ENCODE measurements around the gene PON3.

GRCh38 chr7:95394370-95394769 is 1.8 kb downstream of the PON3 start:
- TF ChIP-seq POLR2A (IDR thresholded peaks at IDR 0.05) (no peak), EP300 (IDR thresholded peaks at IDR 0.05) (no peak)
- TF ChIP-seq, protein P1, sequence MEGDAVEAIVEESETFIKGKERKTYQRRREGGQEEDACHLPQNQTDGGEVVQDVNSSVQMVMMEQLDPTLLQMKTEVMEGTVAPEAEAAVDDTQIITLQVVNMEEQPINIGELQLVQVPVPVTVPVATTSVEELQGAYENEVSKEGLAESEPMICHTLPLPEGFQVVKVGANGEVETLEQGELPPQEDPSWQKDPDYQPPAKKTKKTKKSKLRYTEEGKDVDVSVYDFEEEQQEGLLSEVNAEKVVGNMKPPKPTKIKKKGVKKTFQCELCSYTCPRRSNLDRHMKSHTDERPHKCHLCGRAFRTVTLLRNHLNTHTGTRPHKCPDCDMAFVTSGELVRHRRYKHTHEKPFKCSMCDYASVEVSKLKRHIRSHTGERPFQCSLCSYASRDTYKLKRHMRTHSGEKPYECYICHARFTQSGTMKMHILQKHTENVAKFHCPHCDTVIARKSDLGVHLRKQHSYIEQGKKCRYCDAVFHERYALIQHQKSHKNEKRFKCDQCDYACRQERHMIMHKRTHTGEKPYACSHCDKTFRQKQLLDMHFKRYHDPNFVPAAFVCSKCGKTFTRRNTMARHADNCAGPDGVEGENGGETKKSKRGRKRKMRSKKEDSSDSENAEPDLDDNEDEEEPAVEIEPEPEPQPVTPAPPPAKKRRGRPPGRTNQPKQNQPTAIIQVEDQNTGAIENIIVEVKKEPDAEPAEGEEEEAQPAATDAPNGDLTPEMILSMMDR (IDR thresholded peaks at IDR 0.05) = no peak

All from gastroesophageal sphincter (tissue), 3 donors.